ENCODE data around the gene MEIKIN. TPM values are rescaled to one million over a fixed set of nuclear protein-coding genes. Genes with fewer than 3 reads are reported as not detected.

Gene MEIKIN, protein sequence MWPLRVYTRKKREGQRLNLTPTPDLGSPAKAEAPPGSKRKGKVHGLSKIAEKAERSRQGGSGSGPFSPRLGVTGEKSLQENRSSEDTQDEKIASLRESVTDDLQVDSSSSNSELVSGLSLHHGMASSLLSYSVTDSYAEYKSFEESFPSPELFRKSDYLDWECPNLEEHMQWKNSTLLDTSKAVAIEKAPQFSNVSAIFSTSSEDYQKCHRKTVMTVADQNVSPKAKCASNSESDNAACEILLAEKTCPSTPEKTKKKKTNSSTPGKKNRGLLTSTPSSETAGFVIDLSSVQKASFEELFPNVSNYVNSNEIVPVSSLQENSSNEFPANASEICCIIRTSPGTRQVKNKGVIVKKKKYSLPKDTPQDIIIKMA
- not detected in 2 replicates for total RNA-seq (ENCODE audit: low replicate concordance)

DNA sequence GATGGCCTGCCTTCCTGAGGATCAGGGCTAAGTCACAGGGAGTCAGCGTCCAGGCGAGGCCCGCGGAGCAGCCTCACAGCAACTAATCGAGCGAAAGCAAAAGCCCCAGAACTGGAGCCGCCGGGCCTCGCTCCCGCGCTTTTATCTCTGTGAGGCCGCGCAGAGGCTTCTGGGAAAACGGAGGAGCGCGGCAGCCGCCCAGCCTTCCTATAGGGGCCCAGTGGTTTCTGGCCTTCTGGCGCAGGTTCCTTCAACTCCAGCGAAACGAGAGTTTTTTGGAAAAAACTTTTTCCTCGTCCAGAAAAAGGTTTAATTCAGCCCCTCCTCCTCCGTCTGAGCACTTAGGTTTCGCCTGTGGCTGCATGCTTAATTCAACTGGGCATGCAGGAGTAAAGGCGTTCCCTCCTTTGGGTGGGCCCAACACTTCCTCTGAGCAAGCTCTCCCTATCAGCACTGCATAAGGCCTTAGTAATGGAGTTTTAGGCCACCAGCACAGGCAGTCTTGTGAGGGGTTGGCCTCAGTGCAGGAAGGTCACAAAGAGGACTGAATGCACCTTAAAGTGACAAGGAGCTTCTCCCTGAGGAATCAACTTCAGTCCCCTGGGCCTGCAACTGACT is at the start of gene MEIKIN:
MEIKIN (minus strand) TSS at position 113 of the 618 bp plus-strand sequence. CDS start 158 bp downstream, outside the sequence.
- no peak within 1 kb of the TSS for H3K4me3 ChIP-seq (ENCODE audit: low read depth, low read length)
- TF ChIP-seq, protein P1, sequence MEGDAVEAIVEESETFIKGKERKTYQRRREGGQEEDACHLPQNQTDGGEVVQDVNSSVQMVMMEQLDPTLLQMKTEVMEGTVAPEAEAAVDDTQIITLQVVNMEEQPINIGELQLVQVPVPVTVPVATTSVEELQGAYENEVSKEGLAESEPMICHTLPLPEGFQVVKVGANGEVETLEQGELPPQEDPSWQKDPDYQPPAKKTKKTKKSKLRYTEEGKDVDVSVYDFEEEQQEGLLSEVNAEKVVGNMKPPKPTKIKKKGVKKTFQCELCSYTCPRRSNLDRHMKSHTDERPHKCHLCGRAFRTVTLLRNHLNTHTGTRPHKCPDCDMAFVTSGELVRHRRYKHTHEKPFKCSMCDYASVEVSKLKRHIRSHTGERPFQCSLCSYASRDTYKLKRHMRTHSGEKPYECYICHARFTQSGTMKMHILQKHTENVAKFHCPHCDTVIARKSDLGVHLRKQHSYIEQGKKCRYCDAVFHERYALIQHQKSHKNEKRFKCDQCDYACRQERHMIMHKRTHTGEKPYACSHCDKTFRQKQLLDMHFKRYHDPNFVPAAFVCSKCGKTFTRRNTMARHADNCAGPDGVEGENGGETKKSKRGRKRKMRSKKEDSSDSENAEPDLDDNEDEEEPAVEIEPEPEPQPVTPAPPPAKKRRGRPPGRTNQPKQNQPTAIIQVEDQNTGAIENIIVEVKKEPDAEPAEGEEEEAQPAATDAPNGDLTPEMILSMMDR (IDR thresholded peaks at IDR 0.05; ENCODE audit: insufficient read depth, low read length): no peak
- no peak for DNase-seq (ENCODE audit: low read depth)

DNA sequence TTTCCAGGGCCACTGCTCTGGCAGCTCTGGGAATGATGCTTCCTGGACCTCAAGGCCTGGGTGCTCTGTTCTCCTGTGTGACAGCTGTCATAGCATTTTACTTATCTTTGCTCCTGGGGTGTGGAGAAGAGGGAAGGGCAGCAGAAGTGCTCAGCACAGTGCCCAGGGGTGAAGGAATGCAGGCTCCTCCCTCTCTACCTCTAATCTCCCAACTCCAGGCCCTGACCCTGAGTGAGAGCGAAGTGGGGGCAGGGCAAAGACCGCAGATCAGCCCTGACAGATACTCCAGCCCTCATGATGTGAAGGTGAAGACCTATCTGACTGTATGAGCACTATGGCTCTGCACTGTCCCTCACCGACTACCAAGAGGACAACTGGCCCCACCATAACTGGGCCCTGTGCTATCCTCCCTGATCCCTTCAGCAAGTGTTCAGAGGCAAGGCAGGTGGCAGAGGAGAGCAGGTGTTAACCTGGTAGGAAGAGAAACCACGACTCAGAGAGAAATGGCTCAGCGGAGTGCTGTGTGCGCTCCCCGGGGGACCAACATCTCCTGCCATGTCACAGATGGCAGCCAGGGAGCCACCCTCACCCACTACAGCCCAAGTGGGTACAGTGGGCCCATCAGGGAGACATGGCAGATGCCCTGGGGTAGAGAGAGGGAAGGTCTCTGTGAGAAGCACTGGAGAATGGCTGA is 49.2 kb upstream of the MEIKIN start:
- TF ChIP-seq, protein P1 (IDR thresholded peaks at IDR 0.05; ENCODE audit: insufficient read depth, low read length): no peak
- H3K4me3 ChIP-seq (ENCODE audit: low read depth, low read length): no peak overlapping the region
- DNase-seq (ENCODE audit: low read depth): no peak

DNA sequence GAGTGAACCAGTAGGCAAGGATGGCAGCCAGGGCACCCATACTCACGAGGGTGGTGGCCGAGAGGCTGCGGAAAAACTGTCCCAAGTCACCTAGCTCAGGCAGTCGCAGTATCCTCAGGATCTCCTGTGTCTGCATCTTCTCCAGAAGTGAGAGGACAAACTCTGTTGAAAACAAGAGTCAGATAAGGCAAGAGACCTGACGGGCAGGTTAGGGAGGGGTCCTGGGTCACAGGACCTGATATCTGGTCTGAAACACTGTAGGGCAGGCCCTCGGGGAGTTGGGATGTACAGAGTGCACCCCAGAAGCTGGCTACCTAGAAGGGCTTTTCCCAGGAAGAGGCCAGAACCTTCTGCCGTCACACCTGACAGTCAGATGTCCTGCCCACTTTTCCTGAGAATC is 48.6 kb upstream of the MEIKIN start:
- no peak overlapping the region for H3K4me3 ChIP-seq (ENCODE audit: low read depth, low read length)
- no peak for DNase-seq (ENCODE audit: low read depth)
- TF ChIP-seq, protein P1 (IDR thresholded peaks at IDR 0.05; ENCODE audit: insufficient read depth, low read length): no peak

DNA sequence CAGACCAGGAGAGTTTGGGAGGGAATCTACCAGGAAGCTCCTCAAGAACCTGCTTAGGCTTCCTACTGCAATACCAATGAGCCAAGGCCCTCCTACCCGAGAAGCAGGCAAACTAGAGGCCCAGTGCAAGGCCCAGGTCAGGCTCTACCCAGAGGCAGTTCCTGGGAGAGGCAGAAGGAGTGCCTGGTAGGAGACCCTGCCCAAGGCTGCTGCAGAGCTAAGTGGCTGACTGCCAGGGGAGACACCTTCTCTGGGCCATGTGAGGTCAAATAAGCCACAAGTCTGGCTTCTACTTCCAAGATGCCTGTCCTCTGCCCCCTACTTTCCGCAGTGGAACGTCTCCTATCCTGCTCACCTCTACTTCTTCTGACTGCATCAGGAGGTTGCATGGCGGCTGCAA is 48.2 kb upstream of the MEIKIN start:
- no peak for DNase-seq (ENCODE audit: low read depth)
- TF ChIP-seq, protein P1 (IDR thresholded peaks at IDR 0.05; ENCODE audit: insufficient read depth, low read length): no peak
- H3K4me3 ChIP-seq (ENCODE audit: low read depth, low read length): no peak overlapping the region

DNA sequence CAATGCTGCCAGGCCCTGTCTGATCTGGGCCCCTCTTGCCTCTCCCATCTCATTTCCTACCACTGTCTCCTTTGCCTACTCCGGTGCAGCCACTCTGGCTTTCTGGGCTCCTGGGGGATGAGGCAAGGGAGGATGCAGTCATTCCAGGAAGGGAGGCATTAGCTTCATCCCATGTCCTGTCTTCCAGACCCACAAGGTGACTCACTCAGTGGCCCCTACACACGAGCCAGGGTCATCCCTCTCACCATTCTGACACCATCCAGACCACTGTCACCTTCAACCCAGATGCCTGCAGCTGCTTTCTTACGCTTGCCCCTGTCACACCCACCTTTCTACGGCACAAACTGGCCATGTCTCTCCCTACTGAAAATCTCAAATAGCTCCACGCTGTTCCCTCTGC is 46.9 kb upstream of the MEIKIN start:
- H3K4me3 ChIP-seq (ENCODE audit: low read depth, low read length): no peak overlapping the region
- TF ChIP-seq, protein P1 (IDR thresholded peaks at IDR 0.05; ENCODE audit: insufficient read depth, low read length): no peak
- DNase-seq (ENCODE audit: low read depth): no peak

DNA sequence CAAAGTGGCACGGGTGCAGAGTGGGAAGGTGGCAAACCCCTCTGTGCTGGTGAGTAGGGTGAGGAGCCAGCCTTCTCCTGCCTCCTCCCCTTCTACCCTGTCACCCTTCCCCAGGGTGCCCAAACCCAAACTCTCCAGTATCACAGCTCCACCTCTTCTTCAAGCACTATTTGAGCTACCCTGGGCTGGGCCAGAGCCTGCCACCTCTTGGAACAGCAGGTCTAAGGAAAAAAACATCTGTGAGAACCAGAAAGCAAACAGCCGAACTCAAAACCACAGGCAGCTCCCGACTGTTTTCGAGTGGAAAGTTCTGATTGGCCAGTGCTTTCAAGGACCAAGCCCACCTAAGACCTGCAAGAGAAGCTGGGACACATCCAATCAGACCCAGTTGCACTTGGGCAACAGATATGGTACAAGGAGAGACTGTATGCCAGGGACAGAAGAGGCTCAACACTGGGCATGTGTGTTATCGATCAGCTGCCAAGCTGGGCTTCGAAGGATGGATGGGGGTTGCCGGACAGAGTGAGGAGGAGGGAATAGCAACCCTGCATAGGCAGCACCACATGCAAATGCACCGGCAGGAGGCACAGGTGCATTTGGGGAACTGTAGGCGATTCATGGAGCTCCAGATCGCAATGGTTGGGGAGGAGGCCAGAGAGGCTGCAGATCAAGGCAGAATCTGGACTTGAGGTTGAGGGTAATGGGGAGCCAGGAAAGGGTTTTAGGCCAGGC is 46.3 kb upstream of the MEIKIN start:
- TF ChIP-seq, protein P1 (IDR thresholded peaks at IDR 0.05; ENCODE audit: insufficient read depth, low read length): no peak
- H3K4me3 ChIP-seq (ENCODE audit: low read depth, low read length): no peak overlapping the region

More for the DNA sequence above, 46.3 kb upstream of the MEIKIN start:
- DNase-seq (ENCODE audit: low read depth): no peak
